Measurements from ENCODE around the gene PLEKHA6. TPM values are rescaled to one million over a fixed set of nuclear protein-coding genes. Genes with fewer than 3 reads are reported as not detected.

PLEKHA6 gene
- total RNA-seq, 1 experiment from 2014 or later: 2.1 TPM

DNA sequence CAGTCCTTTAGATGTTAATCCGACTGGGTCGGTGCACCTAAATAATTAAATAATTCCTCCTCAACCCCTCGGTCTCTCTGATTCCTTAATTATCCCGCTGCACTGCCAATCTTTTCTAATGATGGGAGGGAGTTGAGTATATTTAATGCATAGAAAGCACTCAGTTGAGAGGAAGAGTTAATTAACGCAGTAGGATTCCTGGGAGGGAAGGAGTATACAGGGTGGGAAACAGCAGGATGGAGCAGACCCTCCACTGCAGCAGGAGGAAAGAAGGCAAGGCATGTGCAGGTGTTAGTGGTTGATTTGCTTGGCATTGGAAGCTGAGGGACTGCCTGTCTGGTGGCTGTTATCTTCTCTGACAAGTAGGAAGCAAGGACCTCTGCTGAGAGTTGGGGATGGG lies 183.7 kb downstream of the PLEKHA6 start:
- no CpG with 5 or more reads among the region's 5 CpGs for WGBS (ENCODE audit: extremely low coverage, insufficient read length, low lambda C conversion rate)
- no peak overlapping the region for H2BK120ac ChIP-seq (ENCODE audit: low read depth, low read length, poor library complexity, severe bottlenecking)
- H3K79me1 ChIP-seq (ENCODE audit: insufficient read depth, low read depth, low read length, poor library complexity, severe bottlenecking): no peaks in the 10 kb centered on the region
- no peaks in the 10 kb centered on the region for H3K4me1 Mint-ChIP-seq
- H3K79me2 ChIP-seq (ENCODE audit: insufficient read depth, low read length): no peaks in the 10 kb centered on the region
- H2BK5ac ChIP-seq (ENCODE audit: insufficient read length, low read length): no peak overlapping the region
- H3K23ac ChIP-seq (ENCODE audit: insufficient read length, low read depth, low read length): no peak overlapping the region
- H3K9me3 Mint-ChIP-seq: peaks cover 5 to 20% of the 10 kb centered on the region in 2 experiments
- H3K56ac ChIP-seq (ENCODE audit: insufficient read length, low read depth, low read length): no peak overlapping the region
- no peak overlapping the region for H2AK5ac ChIP-seq (ENCODE audit: insufficient read length, low read length)
- H3K4ac ChIP-seq (ENCODE audit: low read depth, low read length): no peak overlapping the region
- no peak overlapping the region for H3T11ph ChIP-seq (ENCODE audit: low read length)
- H4K8ac ChIP-seq (replicated peaks; ENCODE audit: insufficient read length, low read depth, low read length): no peak overlapping the region
- H3K27me3 Mint-ChIP-seq (ENCODE audit: low read depth): peaks cover 32% of the 10 kb centered on the region
- TF ChIP-seq, protein P1, sequence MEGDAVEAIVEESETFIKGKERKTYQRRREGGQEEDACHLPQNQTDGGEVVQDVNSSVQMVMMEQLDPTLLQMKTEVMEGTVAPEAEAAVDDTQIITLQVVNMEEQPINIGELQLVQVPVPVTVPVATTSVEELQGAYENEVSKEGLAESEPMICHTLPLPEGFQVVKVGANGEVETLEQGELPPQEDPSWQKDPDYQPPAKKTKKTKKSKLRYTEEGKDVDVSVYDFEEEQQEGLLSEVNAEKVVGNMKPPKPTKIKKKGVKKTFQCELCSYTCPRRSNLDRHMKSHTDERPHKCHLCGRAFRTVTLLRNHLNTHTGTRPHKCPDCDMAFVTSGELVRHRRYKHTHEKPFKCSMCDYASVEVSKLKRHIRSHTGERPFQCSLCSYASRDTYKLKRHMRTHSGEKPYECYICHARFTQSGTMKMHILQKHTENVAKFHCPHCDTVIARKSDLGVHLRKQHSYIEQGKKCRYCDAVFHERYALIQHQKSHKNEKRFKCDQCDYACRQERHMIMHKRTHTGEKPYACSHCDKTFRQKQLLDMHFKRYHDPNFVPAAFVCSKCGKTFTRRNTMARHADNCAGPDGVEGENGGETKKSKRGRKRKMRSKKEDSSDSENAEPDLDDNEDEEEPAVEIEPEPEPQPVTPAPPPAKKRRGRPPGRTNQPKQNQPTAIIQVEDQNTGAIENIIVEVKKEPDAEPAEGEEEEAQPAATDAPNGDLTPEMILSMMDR (conservative IDR thresholded peaks at IDR 0.05): no peak
- H2BK12ac ChIP-seq (ENCODE audit: insufficient read length, low read depth, low read length): no peak overlapping the region
- no peak overlapping the region for H3K4me2 ChIP-seq (ENCODE audit: insufficient read depth, insufficient read length, low read length)
- H3K9me3 ChIP-seq (ENCODE audit: control insufficient read depth, low read depth, low read length): no peaks in the 10 kb centered on the region
- no peaks in the 10 kb centered on the region for H3K23me2 ChIP-seq (ENCODE audit: insufficient read length, low read depth, low read length, poor library complexity, severe bottlenecking)
- H4K20me1 ChIP-seq (ENCODE audit: control insufficient read depth, insufficient read depth, insufficient read length): no peaks in the 10 kb centered on the region
- H3K27ac ChIP-seq (ENCODE audit: insufficient read length, low read depth, low read length): no peak overlapping the region
- no peak overlapping the region for H3K18ac ChIP-seq (ENCODE audit: insufficient read length, low read depth, low read length)
- H3K4me1 ChIP-seq (ENCODE audit: insufficient read depth, low read length): no peaks in the 10 kb centered on the region
- H3K9ac ChIP-seq (ENCODE audit: extremely low read depth, insufficient read length, low read length): no peak overlapping the region
- H3K14ac ChIP-seq (ENCODE audit: insufficient read depth, low read length): no peak overlapping the region
- H3K27ac Mint-ChIP-seq: no peak overlapping the region
- H2BK20ac ChIP-seq (ENCODE audit: low read depth, low read length, poor library complexity, severe bottlenecking): no peak overlapping the region
- H4K91ac ChIP-seq (ENCODE audit: insufficient read length, low read depth, low read length): no peak overlapping the region
- H3K36me3 Mint-ChIP-seq (ENCODE audit: insufficient read depth in 1 of 3, low read depth in 3 of 3): peaks cover 2 to 4% (median 3%) of the 10 kb centered on the region in 3 experiments; a peak in 3 of 7 replicates
- no peak for DNase-seq
- no peak overlapping the region for H2BK15ac ChIP-seq (ENCODE audit: low read depth, low read length)
- H2AFZ ChIP-seq (ENCODE audit: low read length): no peak overlapping the region
- no peak overlapping the region for H4K5ac ChIP-seq (ENCODE audit: insufficient read length, low read depth, low read length)
- no peaks in the 10 kb centered on the region for H3K27me3 ChIP-seq (ENCODE audit: insufficient read depth, low read length)
- H3K4me3 Mint-ChIP-seq: no peak overlapping the region
